Fibroblast of pulmonary artery (primary cell): ENCODE data around the gene VPS16.

ENCODE experiments used
- DNase-seq: peaks from one replicate; pipeline ENCODE4 v3.0.0-alpha.2; 2010; ENCODE audit warnings: low read depth
- H3K4me3 ChIP-seq: replicated peaks from 2 replicates; pipeline ENCODE4 v1.5.1; 2011; ENCODE audit warnings: low read depth, mild to moderate bottlenecking, control low read depth, low read length, moderate library complexity
- CTCF ChIP-seq: IDR thresholded peaks from 2 replicates; pipeline ENCODE4 v1.5.1; 2011; ENCODE audit warnings: mild to moderate bottlenecking, control low read depth, low read length, inconsistent platforms; ENCODE audit errors: missing control alignments

Gene VPS16

DNA sequence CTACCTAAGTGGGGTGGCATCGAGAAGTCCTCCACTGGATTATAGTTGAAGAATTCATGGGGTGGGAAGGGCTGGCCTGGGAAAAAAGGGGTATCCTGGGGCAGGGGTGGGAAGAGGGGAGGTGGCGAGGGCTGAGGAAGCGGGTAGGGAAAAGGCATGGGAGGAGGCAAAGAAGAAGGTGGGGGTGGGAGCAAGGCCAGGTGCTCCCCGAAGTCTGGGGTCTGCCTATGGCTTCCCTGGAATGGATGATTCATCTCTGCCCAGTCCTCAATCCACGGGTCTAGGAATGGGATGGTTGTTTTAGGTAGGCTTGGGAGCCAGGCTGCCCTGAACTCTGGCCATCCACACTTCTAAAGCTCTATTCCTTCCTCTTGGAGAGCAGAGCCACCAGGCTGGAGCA is 4.5 kb upstream of the VPS16 start:
- no peak overlapping the region for H3K4me3 ChIP-seq
- DNase-seq: no peak
- TF ChIP-seq CTCF: no peak

GRCh38 chr20:2837221-2837960 is 3.2 kb upstream of the VPS16 start:
- DNase-seq: no peak
- H3K4me3 ChIP-seq: no peak overlapping the region
- TF ChIP-seq CTCF: no peak

DNA sequence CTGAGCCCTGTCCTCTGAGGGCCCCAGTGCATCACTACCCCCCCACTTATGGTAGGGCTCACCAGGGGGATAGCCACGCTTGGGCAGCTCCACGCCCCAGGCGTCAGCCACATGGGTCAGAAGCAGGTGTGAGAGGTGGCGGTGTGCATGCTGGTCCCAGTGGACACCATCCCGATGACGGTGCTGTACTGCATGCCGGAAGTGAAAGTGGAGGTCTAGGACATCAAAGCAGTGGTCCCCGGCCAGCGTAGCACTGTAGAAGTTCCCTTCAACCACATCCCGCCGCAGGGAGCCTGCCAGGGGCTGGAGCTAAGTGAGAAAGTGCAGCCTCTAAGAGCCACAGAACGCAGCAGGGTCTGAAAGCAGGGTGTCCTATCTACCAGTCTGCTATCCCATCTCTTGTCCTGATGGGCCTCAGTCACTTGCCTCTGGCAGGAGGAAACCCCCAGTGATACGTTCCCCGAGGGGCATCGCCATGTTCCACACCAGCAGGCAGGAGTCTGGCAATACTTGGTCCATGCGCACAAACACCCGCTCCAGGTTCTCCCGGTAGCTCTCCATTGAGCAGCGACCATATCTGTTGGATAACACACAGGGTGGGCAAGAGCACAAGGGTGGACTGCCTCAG is 2.3 kb upstream of the VPS16 start:
- TF ChIP-seq CTCF: no peak
- H3K4me3 ChIP-seq: no peak overlapping the region
- no peak for DNase-seq

DNA sequence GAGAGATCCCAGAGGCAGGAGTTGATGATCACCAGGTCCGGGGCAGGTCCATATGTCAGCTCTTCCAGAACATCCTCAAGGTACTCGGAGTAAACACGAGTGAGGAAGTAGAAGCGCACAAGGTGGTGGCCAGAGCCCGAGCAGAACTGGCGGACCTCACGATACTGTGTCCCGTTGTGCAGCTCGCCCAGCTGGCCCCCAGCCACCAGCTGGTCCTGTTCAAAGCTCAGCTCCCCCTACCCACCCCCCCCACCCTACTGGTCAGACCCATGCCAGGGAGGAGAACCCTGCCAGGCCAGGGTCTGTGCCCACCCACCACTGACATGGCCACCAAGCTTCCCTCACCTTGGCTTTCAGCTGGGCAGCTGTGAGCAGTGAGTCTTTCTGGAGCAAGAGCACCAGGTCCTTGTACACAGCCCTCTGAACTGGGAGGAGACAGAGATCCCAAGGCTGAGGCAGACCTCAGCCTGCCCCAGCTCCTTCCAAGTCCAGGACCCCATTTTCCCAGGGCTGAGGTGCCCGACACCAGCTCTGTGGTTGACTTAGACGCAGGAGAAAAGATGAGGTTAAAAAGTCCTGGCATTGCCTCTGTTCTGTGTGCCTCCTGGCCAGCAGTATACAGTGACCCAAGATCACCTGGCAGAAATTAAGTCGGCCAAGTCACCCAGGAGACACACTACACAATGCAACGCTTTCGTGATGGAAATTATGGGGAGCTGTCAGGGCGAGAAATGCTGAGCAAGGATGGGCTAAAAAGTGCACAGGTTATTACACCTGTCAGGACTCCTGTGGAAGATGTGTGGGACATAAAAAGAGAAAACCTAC is 1.5 kb upstream of the VPS16 start:
- DNase-seq: no peak
- TF ChIP-seq CTCF: no peak
- no peak overlapping the region for H3K4me3 ChIP-seq

GRCh38 chr20:2839732-2840137 is 810 bp upstream of the VPS16 start:
- peak overlapping the region; percentile 87 for H3K4me3 ChIP-seq
- no peak for DNase-seq
- no peak for TF ChIP-seq CTCF

- DNase-seq: peak; percentile 67
- TF ChIP-seq CTCF: no peak
- H3K4me3 ChIP-seq: peak overlapping the region; percentile 87
These were observed 504 bp downstream of the VPS16 start for GRCh38 chr20:2840967-2841531.
